GM12801 (cell line): ENCODE results near the gene SSTR1.

Experiments used
- CTCF ChIP-seq: IDR thresholded peaks from one replicate; pipeline ENCODE4 v1.5.1; 2011; ENCODE audit warnings: control low read depth; ENCODE audit not compliant: insufficient read length; ENCODE audit errors: extremely low read depth

Gene SSTR1

GRCh38 chr14:38198425-38198824 lies 9.3 kb upstream of the SSTR1 start:
- no peak for TF ChIP-seq CTCF

GRCh38 chr14:38199076-38199475 lies 8.6 kb upstream of the SSTR1 start:
- TF ChIP-seq CTCF = no peak

GRCh38 chr14:38199739-38200138 lies 8.0 kb upstream of the SSTR1 start:
- TF ChIP-seq CTCF = no peak

- no peak for TF ChIP-seq CTCF
These were observed 6.4 kb upstream of the SSTR1 start for GRCh38 chr14:38201137-38201828.

- no peak for TF ChIP-seq CTCF
These were observed 5.1 kb upstream of the SSTR1 start for GRCh38 chr14:38202444-38203191.

- no peak for TF ChIP-seq CTCF
These were observed 3.6 kb upstream of the SSTR1 start for GRCh38 chr14:38203929-38204718.

GRCh38 chr14:38204719-38205115 lies 3.0 kb upstream of the SSTR1 start:
- no peak for TF ChIP-seq CTCF
